GM23248 (cell line): Measurements from ENCODE around the gene AKT1S1. TPM values are rescaled to one million over a fixed set of nuclear protein-coding genes. Genes with fewer than 3 reads are reported as not detected.

ENCODE experiments used
- DNase-seq: peaks from one replicate; pipeline ENCODE4 v3.0.0-alpha.2; 2015
- H2AFZ ChIP-seq: fragments of 200-600 bp; sonication (generic); 2 replicates; pipeline ENCODE4 v1.6.1; 2016; ENCODE audit warnings: antibody characterized with exemption
- H3F3A ChIP-seq: fragments of 200-600 bp; sonication (generic); 2 replicates; pipeline ENCODE4 v1.6.1; 2016; ENCODE audit warnings: mild to moderate bottlenecking, antibody characterized with exemption, mixed run types; ENCODE audit not compliant: insufficient read depth
- H3K27ac ChIP-seq: fragments of 200-600 bp; sonication (generic); 2 replicates; pipeline ENCODE4 v1.5.1; 2016; ENCODE audit warnings: mild to moderate bottlenecking
- H3K27me3 ChIP-seq: fragments of 200-600 bp; sonication (generic); replicated peaks from 2 replicates; pipeline ENCODE4 v1.6.1; 2016; ENCODE audit warnings: mild to moderate bottlenecking; ENCODE audit not compliant: insufficient read depth
- H3K36me3 ChIP-seq: fragments of 200-600 bp; sonication (generic); 2 replicates; pipeline ENCODE4 v1.6.1; 2016; ENCODE audit warnings: low read depth, mild to moderate bottlenecking
- H3K4me1 ChIP-seq: fragments of 200-600 bp; sonication (generic); 2 replicates; pipeline ENCODE4 v1.6.1; 2016; ENCODE audit warnings: mild to moderate bottlenecking; ENCODE audit not compliant: insufficient read depth
- H3K4me2 ChIP-seq: fragments of 200-600 bp; sonication (generic); one replicate; pipeline ENCODE4 v1.6.1; 2016; ENCODE audit warnings: mild to moderate bottlenecking; ENCODE audit not compliant: unreplicated experiment
- H3K4me3 ChIP-seq: fragments of 200-600 bp; sonication (generic); 2 replicates; pipeline ENCODE4 v1.5.1; 2016; ENCODE audit warnings: mild to moderate bottlenecking
- H3K79me2 ChIP-seq: fragments of 200-600 bp; sonication (generic); 2 replicates; pipeline ENCODE4 v1.6.1; 2016; ENCODE audit warnings: mild to moderate bottlenecking; ENCODE audit not compliant: insufficient read depth
- H3K9ac ChIP-seq: fragments of 200-600 bp; sonication (generic); 2 replicates; pipeline ENCODE4 v1.6.1; 2016; ENCODE audit warnings: mild to moderate bottlenecking
- H3K9me2 ChIP-seq: fragments of 200-600 bp; sonication (generic); 2 replicates; pipeline ENCODE4 v1.6.1; 2016; ENCODE audit warnings: mixed run types, mild to moderate bottlenecking, moderate library complexity; ENCODE audit not compliant: insufficient read depth
- H3K9me3 ChIP-seq: fragments of 200-600 bp; sonication (generic); one replicate; pipeline ENCODE4 v1.6.1; 2017; ENCODE audit warnings: low read depth
- H4K20me1 ChIP-seq: fragments of 200-600 bp; sonication (generic); 2 replicates; pipeline ENCODE4 v1.6.0; 2016; ENCODE audit not compliant: insufficient read depth
- EZH2 ChIP-seq: fragments of 200-600 bp; sonication (generic); IDR thresholded peaks from 2 replicates; pipeline ENCODE4 v1.6.1; 2018; ENCODE audit warnings: antibody characterized with exemption, mild to moderate bottlenecking; ENCODE audit not compliant: insufficient read depth, poor library complexity, severe bottlenecking
- EZH2phosphoT487 ChIP-seq: fragments of 200-600 bp; sonication (generic); IDR thresholded peaks from 2 replicates; pipeline ENCODE4 v1.6.1; 2018; ENCODE audit warnings: antibody characterized with exemption, moderate library complexity, mild to moderate bottlenecking, low read depth; ENCODE audit not compliant: insufficient read depth
- WGBS, 2 experiments: methylation state at CpG; one replicate each; pipeline ENCODE4 v1.1.6; 2015 to 2017; ENCODE audit warnings: low lambda C conversion rate in 2 of 2, low coverage in 1 of 2; ENCODE audit errors: missing lambda C conversion rate in 2 of 2; 5-methylcytosine and 5-hydroxymethylcytosine counted together
- in situ Hi-C: fragments of 300-500 bp; cut with MboI; formaldehyde crosslinking; loops from 2 replicates; pipeline ENCODE4 v1.15.0; 2020
- polyA plus RNA-seq: library from polyadenylated mRNA; unstranded; fragments of >200 nt; fragmentation: Nextera tagmentation; extraction: Ambion mirVana; gene quantifications from 2 replicates; pipeline ENCODE4 v1.2.1, GENCODE V29; 2016
- total RNA-seq: library from RNA; depleted of rRNA; stranded (reverse); fragments of >200 nt; shearing (Covaris generic); gene quantifications from 2 replicates; pipeline ENCODE4 v1.2.3, GENCODE V29; 2014

AKT1S1 gene
- total and polyA plus RNA-seq, 2 experiments from 2014 or later = 17.3 to 60.4 TPM

- H3K9ac ChIP-seq = no peak overlapping the region
Observed at GRCh38 chr19:49892716-49893115, 15.6 kb upstream of the AKT1S1 start.

GRCh38 chr19:49891393-49891792, 14.2 kb upstream of the AKT1S1 start:
- H3K4me2 ChIP-seq = no peak overlapping the region
- no peak for DNase-seq
- H3K9me2 ChIP-seq = no peaks in the 10 kb centered on the region
- no peaks in the 10 kb centered on the region for H3K79me2 ChIP-seq
- H3K9ac ChIP-seq = no peak overlapping the region
- 82 to 89% methylated on average over 16 to 17 of the region's 17 CpGs for WGBS, 2 experiments
- H3K4me3 ChIP-seq = no peak overlapping the region
- no peak for TF ChIP-seq EZH2phosphoT487
- TF ChIP-seq EZH2 = no peak
- no peak overlapping the region for H3K27ac ChIP-seq
- no peaks in the 10 kb centered on the region for H3K9me3 ChIP-seq
- in situ Hi-C loops = no loop called here
- H2AFZ ChIP-seq = no peak overlapping the region
- no peaks in the 10 kb centered on the region for H3F3A ChIP-seq
- no peaks in the 10 kb centered on the region for H4K20me1 ChIP-seq
- H3K27me3 ChIP-seq = no peaks in the 10 kb centered on the region
- no peaks in the 10 kb centered on the region for H3K36me3 ChIP-seq
- no peaks in the 10 kb centered on the region for H3K4me1 ChIP-seq

More at GRCh38 chr19:49892716-49893115, 15.6 kb upstream of the AKT1S1 start:
- Histone ChIP-seq H3K79me2 (no peaks in the 10 kb centered on the region), H3K4me2 (no peak overlapping the region), H3K36me3 (no peaks in the 10 kb centered on the region), H3K4me1 (peaks cover 4% of the 10 kb centered on the region; the same call in 1 of the 2 replicates), H4K20me1 (no peaks in the 10 kb centered on the region), H3K9me2 (no peaks in the 10 kb centered on the region), H3K27me3 (no peaks in the 10 kb centered on the region), H3K4me3 (no peak overlapping the region), H3K9me3 (no peaks in the 10 kb centered on the region), H3K27ac (no peak overlapping the region), H2AFZ (no peak overlapping the region), H3F3A (no peaks in the 10 kb centered on the region)
- 44 to 68% methylated on average over 1 of the region's 1 CpG for WGBS, 2 experiments
- in situ Hi-C loops = no loop called here
- no peak for DNase-seq
- TF ChIP-seq EZH2 = no peak
- TF ChIP-seq EZH2phosphoT487 = no peak

- Histone ChIP-seq H3K9ac (no peak overlapping the region), H4K20me1 (no peaks in the 10 kb centered on the region), H3F3A (no peaks in the 10 kb centered on the region), H3K4me1 (no peaks in the 10 kb centered on the region), H2AFZ (no peak overlapping the region), H3K27ac (no peak overlapping the region), H3K79me2 (no peaks in the 10 kb centered on the region), H3K36me3 (no peaks in the 10 kb centered on the region), H3K9me2 (no peaks in the 10 kb centered on the region), H3K4me2 (no peak overlapping the region), H3K9me3 (no peaks in the 10 kb centered on the region), H3K27me3 (no peaks in the 10 kb centered on the region), H3K4me3 (no peak overlapping the region; the same call in 1 of the 2 replicates)
- TF ChIP-seq EZH2phosphoT487 (no peak), EZH2 (no peak)
- peak; percentile 31 for DNase-seq
- in situ Hi-C loops = no loop called here
- 16 to 19% methylated on average over 38 to 68 of the region's 69 CpGs for WGBS, 2 experiments
Observed at GRCh38 chr19:49890349-49891311, 13.5 kb upstream of the AKT1S1 start.

GRCh38 chr19:49889687-49890348, 12.7 kb upstream of the AKT1S1 start:
- TF ChIP-seq EZH2 (no peak), EZH2phosphoT487 (no peak)
- peak; percentile 82 for DNase-seq
- Histone ChIP-seq H3K4me2 (no peak overlapping the region), H3F3A (no peaks in the 10 kb centered on the region), H3K9me2 (no peaks in the 10 kb centered on the region), H2AFZ (no peak overlapping the region), H3K79me2 (no peaks in the 10 kb centered on the region), H3K9ac (no peak overlapping the region), H3K36me3 (no peaks in the 10 kb centered on the region), H3K27ac (no peak overlapping the region), H4K20me1 (no peaks in the 10 kb centered on the region), H3K9me3 (no peaks in the 10 kb centered on the region), H3K27me3 (no peaks in the 10 kb centered on the region), H3K4me3 (no peak overlapping the region; the same call in 1 of the 2 replicates), H3K4me1 (no peaks in the 10 kb centered on the region)
- 21 to 26% methylated on average over 69 to 71 of the region's 71 CpGs for WGBS, 2 experiments
- in situ Hi-C loops = no loop called here
